ENCODE data around the gene AAMDC. TPM values are rescaled to one million over a fixed set of nuclear protein-coding genes. Genes with fewer than 3 reads are reported as not detected.

AAMDC gene
- total and polyA plus RNA-seq, 2 of the 13 experiments (the other 11 are each of a cell fraction or from before 2014, with no cell fraction given): 18.1 to 35.6 TPM

DNA sequence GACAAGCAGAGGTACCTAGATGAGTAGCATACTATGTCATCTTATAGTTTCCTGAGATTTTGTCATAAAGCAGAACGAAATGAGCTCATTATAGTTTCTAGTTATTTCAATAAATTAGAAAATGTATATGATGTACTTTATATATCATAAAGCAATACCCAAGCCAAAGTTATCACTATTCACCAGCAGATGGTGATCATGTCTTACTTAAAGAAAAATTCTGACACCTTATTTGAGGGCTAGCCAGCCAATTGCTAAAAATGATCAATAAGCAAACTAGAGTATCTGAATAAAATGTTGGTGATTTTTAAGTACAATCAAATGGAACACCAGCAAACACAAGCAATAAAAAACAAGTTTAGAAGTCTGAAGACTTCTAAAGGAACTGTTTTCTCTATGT is 44.5 kb upstream of the AAMDC start:
- Histone ChIP-seq H3K4me2 (ENCODE audit: low read depth, low read length) (no peak overlapping the region), H3K36me3 (replicated peaks in 1 of 2; ENCODE audit: control insufficient read depth in 1 of 2, insufficient read depth in 2 of 2, low read length in 2 of 2) (peaks cover 0 to 1% of the 10 kb centered on the region in 2 experiments; a peak in 1 of 5 replicates), H2AFZ (ENCODE audit: low read length) (no peak overlapping the region), H3K9me3 (ENCODE audit: low read length) (no peaks in the 10 kb centered on the region), H3K9ac (ENCODE audit: insufficient read depth, low read depth, low read length) (no peak overlapping the region), H3K4me1 (ENCODE audit: insufficient read depth, low read length) (peaks cover 17% of the 10 kb centered on the region), H3K4me3 (replicated peaks in 1 of 3; ENCODE audit: insufficient read depth in 1 of 3, low read depth in 2 of 3, low read length in 3 of 3) (no peak overlapping the region), H3K27ac (ENCODE audit: extremely low read length, insufficient read depth, low read length) (no peak overlapping the region), H4K20me1 (ENCODE audit: insufficient read depth, low read length) (peaks cover 29% of the 10 kb centered on the region), H3K79me2 (ENCODE audit: insufficient read depth, low read length) (peaks cover 45% of the 10 kb centered on the region), H3K27me3 (ENCODE audit: control insufficient read depth in 1 of 2, insufficient read depth in 2 of 2, low read length in 2 of 2) (no peaks in the 10 kb centered on the region)
- 70% methylated on average over 1 of the region's 1 CpG for WGBS (ENCODE audit: low lambda C conversion rate)
- CTCF ChIA-PET (ENCODE audit: low intra/inter-chr PET ratio, low total read pairs): interaction anchor here (1.2 to 1.6 kb wide), 2 partner anchors 224 to 269 kb away, joined by 7 to 10 read pairs; no protein-coding TSS in a partner anchor
- in situ Hi-C loops (cut with HindIII; ENCODE audit: extremely low pct_ligation_motif_present, low pct_unique_long_range_greater_than_20kb) (loop anchor here (5.0 kb wide), 1 partner anchor 226 kb away; no protein-coding TSS in a partner anchor), intact Hi-C loops (cut with micrococcal nuclease; ENCODE audit: unreplicated experiment) (loop anchor here (1.0 to 2.0 kb wide), 2 partner anchors 44 to 224 kb away; partner anchors contain the start of genes AAMDC and RSF1)
- ATAC-seq (no peak), DNase-seq (ENCODE audit: low spot score) (peak; percentile 29), FAIRE-seq (peak; percentile 18)
- POLR2A ChIA-PET: no interaction called here
- BruUV-seq (replicated peaks): no TSS peak
- TF ChIP-seq RAD21 (CRISPR knock-in tag; IDR thresholded peaks at IDR 0.05): peak; percentile 39; the same call in 1 of the 2 replicates
- no peak for TF ChIP-seq NCOA2 (CRISPR knock-in tag; IDR thresholded peaks at IDR 0.05)
- peak; percentile 74 for TF ChIP-seq STAG1 (CRISPR knock-in tag; IDR thresholded peaks at IDR 0.05)
- TF ChIP-seq ZFX (CRISPR knock-in tag; IDR thresholded peaks at IDR 0.05; ENCODE audit: low read depth): no peak
- TF ChIP-seq, protein P1, sequence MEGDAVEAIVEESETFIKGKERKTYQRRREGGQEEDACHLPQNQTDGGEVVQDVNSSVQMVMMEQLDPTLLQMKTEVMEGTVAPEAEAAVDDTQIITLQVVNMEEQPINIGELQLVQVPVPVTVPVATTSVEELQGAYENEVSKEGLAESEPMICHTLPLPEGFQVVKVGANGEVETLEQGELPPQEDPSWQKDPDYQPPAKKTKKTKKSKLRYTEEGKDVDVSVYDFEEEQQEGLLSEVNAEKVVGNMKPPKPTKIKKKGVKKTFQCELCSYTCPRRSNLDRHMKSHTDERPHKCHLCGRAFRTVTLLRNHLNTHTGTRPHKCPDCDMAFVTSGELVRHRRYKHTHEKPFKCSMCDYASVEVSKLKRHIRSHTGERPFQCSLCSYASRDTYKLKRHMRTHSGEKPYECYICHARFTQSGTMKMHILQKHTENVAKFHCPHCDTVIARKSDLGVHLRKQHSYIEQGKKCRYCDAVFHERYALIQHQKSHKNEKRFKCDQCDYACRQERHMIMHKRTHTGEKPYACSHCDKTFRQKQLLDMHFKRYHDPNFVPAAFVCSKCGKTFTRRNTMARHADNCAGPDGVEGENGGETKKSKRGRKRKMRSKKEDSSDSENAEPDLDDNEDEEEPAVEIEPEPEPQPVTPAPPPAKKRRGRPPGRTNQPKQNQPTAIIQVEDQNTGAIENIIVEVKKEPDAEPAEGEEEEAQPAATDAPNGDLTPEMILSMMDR (CRISPR knock-in tag; IDR thresholded peaks at IDR 0.05): peak; percentile 52; the same call in 1 of the 2 replicates
- TF ChIP-seq SMC3 (IDR thresholded peaks at IDR 0.05; ENCODE audit: low read length): peak; percentile 23; the same call in 1 of the 2 replicates
- no peak for TF ChIP-seq JDP2 (CRISPR knock-in tag; IDR thresholded peaks at IDR 0.05; ENCODE audit: borderline replicate concordance)

DNA sequence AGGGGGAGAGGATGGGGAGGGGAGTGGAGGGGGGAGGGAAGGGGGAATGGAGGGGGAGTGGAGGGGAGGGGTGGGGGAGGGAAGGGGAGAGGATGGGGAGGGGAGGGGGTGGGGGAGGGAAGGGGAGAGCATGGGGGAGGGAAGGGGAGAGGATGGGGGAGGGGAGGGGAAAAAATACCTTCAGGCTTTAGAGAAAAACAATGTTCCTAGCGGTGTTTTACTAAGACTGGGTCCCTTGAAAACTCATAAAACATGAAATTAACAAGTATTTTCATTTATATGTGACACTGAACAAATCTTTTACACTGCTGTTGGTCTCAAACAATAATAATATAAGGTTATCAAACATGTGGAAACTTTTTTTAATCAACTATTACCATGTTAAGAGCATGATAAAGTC is 42.8 kb upstream of the AAMDC start:
- 100% methylated on average over 1 of the region's 1 CpG for WGBS (ENCODE audit: low lambda C conversion rate)

More for the DNA sequence above, 42.8 kb upstream of the AAMDC start:
- BruUV-seq (replicated peaks): no TSS peak
- FAIRE-seq (no peak), DNase-seq (ENCODE audit: low spot score) (no peak), ATAC-seq (no peak)
- Histone ChIP-seq H3K4me2 (ENCODE audit: low read depth, low read length) (no peak overlapping the region), H3K36me3 (replicated peaks in 1 of 2; ENCODE audit: control insufficient read depth in 1 of 2, insufficient read depth in 2 of 2, low read length in 2 of 2) (peaks cover 1 to 4% of the 10 kb centered on the region in 2 experiments; a peak in 1 of 5 replicates), H3K4me1 (ENCODE audit: insufficient read depth, low read length) (peaks cover 12% of the 10 kb centered on the region), H3K79me2 (ENCODE audit: insufficient read depth, low read length) (peaks cover 44% of the 10 kb centered on the region), H4K20me1 (ENCODE audit: insufficient read depth, low read length) (peaks cover 26% of the 10 kb centered on the region), H3K9me3 (ENCODE audit: low read length) (no peaks in the 10 kb centered on the region), H3K4me3 (replicated peaks in 1 of 3; ENCODE audit: insufficient read depth in 1 of 3, low read depth in 2 of 3, low read length in 3 of 3) (no peak overlapping the region), H3K9ac (ENCODE audit: insufficient read depth, low read depth, low read length) (no peak overlapping the region), H3K27ac (ENCODE audit: extremely low read length, insufficient read depth, low read length) (no peak overlapping the region), H2AFZ (ENCODE audit: low read length) (no peak overlapping the region), H3K27me3 (ENCODE audit: control insufficient read depth in 1 of 2, insufficient read depth in 2 of 2, low read length in 2 of 2) (no peaks in the 10 kb centered on the region)
- intact Hi-C loops (cut with micrococcal nuclease; ENCODE audit: unreplicated experiment) (no loop called here), in situ Hi-C loops (cut with HindIII; ENCODE audit: extremely low pct_ligation_motif_present, low pct_unique_long_range_greater_than_20kb) (loop anchor here (5.0 kb wide), 1 partner anchor 224 kb away; no protein-coding TSS in a partner anchor)
- TF ChIP-seq HNRNPK (IDR thresholded peaks at IDR 0.05; ENCODE audit: low read depth, low read length, poor library complexity, severe bottlenecking): peak; percentile 99
- TF ChIP-seq, protein P2, sequence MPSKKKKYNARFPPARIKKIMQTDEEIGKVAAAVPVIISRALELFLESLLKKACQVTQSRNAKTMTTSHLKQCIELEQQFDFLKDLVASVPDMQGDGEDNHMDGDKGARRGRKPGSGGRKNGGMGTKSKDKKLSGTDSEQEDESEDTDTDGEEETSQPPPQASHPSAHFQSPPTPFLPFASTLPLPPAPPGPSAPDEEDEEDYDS (CRISPR knock-in tag; IDR thresholded peaks at IDR 0.05): no peak
- peak; percentile 86; the same call in 1 of the 2 replicates for TF ChIP-seq PCBP1 (IDR thresholded peaks at IDR 0.05; ENCODE audit: borderline replicate concordance, low read depth, low read length)
- TF ChIP-seq PRPF4 (IDR thresholded peaks at IDR 0.05; ENCODE audit: low read depth, low read length, poor library complexity, severe bottlenecking): no peak
- POLR2A ChIA-PET: no interaction called here
- CTCF ChIA-PET (ENCODE audit: low intra/inter-chr PET ratio, low total read pairs): no interaction called here
